ENCODE data around the gene ZDHHC13.

ZDHHC13 gene

GRCh38 chr11:19116971-19117759, at the start of gene ZDHHC13:
Gene ZDHHC13, plus strand, starts transcription at chr11:19117168. Its CDS starts 82 bp downstream, at chr11:19117250.
- DNase-seq (ENCODE audit: low spot score): peak; percentile 98

- peak; percentile 71 for DNase-seq (ENCODE audit: low spot score)
Observed at GRCh38 chr11:19071255-19071654, 45.7 kb upstream of the ZDHHC13 start.

GRCh38 chr11:19072464-19072863, 44.5 kb upstream of the ZDHHC13 start:
- no peak for DNase-seq (ENCODE audit: low spot score)

GRCh38 chr11:19073454-19074415, 43.2 kb upstream of the ZDHHC13 start:
- DNase-seq (ENCODE audit: low spot score): no peak

GRCh38 chr11:19075636-19076035, 41.3 kb upstream of the ZDHHC13 start:
- DNase-seq (ENCODE audit: low spot score): no peak

GRCh38 chr11:19076744-19077589, 40.0 kb upstream of the ZDHHC13 start:
- DNase-seq (ENCODE audit: low spot score): peak; percentile 57

GRCh38 chr11:19077965-19078364, 39.0 kb upstream of the ZDHHC13 start:
- DNase-seq (ENCODE audit: low spot score): no peak

- peak; percentile 31 for DNase-seq (ENCODE audit: low spot score)
Observed at GRCh38 chr11:19079643-19080440, 37.1 kb upstream of the ZDHHC13 start.

GRCh38 chr11:19080579-19080993, 36.4 kb upstream of the ZDHHC13 start:
- DNase-seq (ENCODE audit: low spot score): no peak

- DNase-seq (ENCODE audit: low spot score): no peak
Observed at GRCh38 chr11:19083166-19083565, 33.8 kb upstream of the ZDHHC13 start.

GRCh38 chr11:19084661-19085315, 32.2 kb upstream of the ZDHHC13 start:
- no peak for DNase-seq (ENCODE audit: low spot score)

- DNase-seq (ENCODE audit: low spot score): peak; percentile 35
Observed at GRCh38 chr11:19087658-19088057, 29.3 kb upstream of the ZDHHC13 start.

GRCh38 chr11:19088791-19089190, 28.2 kb upstream of the ZDHHC13 start:
- DNase-seq (ENCODE audit: low spot score): no peak

GRCh38 chr11:19089421-19089820, 27.5 kb upstream of the ZDHHC13 start:
- DNase-seq (ENCODE audit: low spot score): no peak

- no peak for DNase-seq (ENCODE audit: low spot score)
Observed at GRCh38 chr11:19091366-19091765, 25.6 kb upstream of the ZDHHC13 start.

- DNase-seq (ENCODE audit: low spot score): no peak
Observed at GRCh38 chr11:19092342-19092741, 24.6 kb upstream of the ZDHHC13 start.

- no peak for DNase-seq (ENCODE audit: low spot score)
Observed at GRCh38 chr11:19092850-19093249, 24.1 kb upstream of the ZDHHC13 start.

GRCh38 chr11:19093976-19094375, 23.0 kb upstream of the ZDHHC13 start:
- no peak for DNase-seq (ENCODE audit: low spot score)

- no peak for DNase-seq (ENCODE audit: low spot score)
Observed at GRCh38 chr11:19094859-19095258, 22.1 kb upstream of the ZDHHC13 start.

GRCh38 chr11:19099093-19099492, 17.9 kb upstream of the ZDHHC13 start:
- no peak for DNase-seq (ENCODE audit: low spot score)

GRCh38 chr11:19100885-19101284, 16.1 kb upstream of the ZDHHC13 start:
- no peak for DNase-seq (ENCODE audit: low spot score)

Measured in hepatic stellate cell (primary cell).